ENCODE data around the gene NXT1. TPM values are rescaled to one million over a fixed set of nuclear protein-coding genes. Genes with fewer than 3 reads are reported as not detected.

Gene NXT1
- total RNA-seq, 4 donors from 2014 or later = 17.5 to 95.0 (median 33.3) TPM

- ATAC-seq (ENCODE audit: low FRiP score) (no peak), DNase-seq (ENCODE audit: low spot score) (no peak)
- TF ChIP-seq CTCF (IDR thresholded peaks at IDR 0.05) = no peak
Observed at GRCh38 chr20:23370873-23371272, 20.3 kb downstream of the NXT1 start.

GRCh38 chr20:23371496-23371895, 20.9 kb downstream of the NXT1 start:
- TF ChIP-seq CTCF (IDR thresholded peaks at IDR 0.05) = no peak

GRCh38 chr20:23374441-23374840, 23.9 kb downstream of the NXT1 start:
- TF ChIP-seq CTCF (IDR thresholded peaks at IDR 0.05) = no peak
- DNase-seq (ENCODE audit: low spot score) (no peak), ATAC-seq (ENCODE audit: low FRiP score) (no peak)

More at GRCh38 chr20:23371496-23371895, 20.9 kb downstream of the NXT1 start:
- DNase-seq (ENCODE audit: low spot score) (no peak), ATAC-seq (ENCODE audit: low FRiP score) (no peak)

- TF ChIP-seq CTCF (IDR thresholded peaks at IDR 0.05) = no peak
- ATAC-seq (ENCODE audit: low FRiP score) = no peak
- DNase-seq (ENCODE audit: low spot score) = no peak
Observed at GRCh38 chr20:23375827-23376226, 25.2 kb downstream of the NXT1 start.

- ATAC-seq (ENCODE audit: low FRiP score) (no peak), DNase-seq (ENCODE audit: low spot score) (no peak)
- TF ChIP-seq CTCF (IDR thresholded peaks at IDR 0.05) = no peak
Observed at GRCh38 chr20:23379772-23380171, 29.2 kb downstream of the NXT1 start.

- no peak for ATAC-seq (ENCODE audit: low FRiP score)
- no peak for DNase-seq (ENCODE audit: low spot score)
- no peak for TF ChIP-seq CTCF (IDR thresholded peaks at IDR 0.05)
Observed at GRCh38 chr20:23381876-23382275, 31.3 kb downstream of the NXT1 start.

- DNase-seq (ENCODE audit: low spot score) (no peak), ATAC-seq (ENCODE audit: low FRiP score) (no peak)
- no peak for TF ChIP-seq CTCF (IDR thresholded peaks at IDR 0.05)
Observed at GRCh38 chr20:23386304-23387117, 35.9 kb downstream of the NXT1 start.

Measured in omental fat pad (tissue), 4 donors.